Ishikawa (cell line): ENCODE measurements around the gene NF1.

Experiments used
- CEBPB ChIP-seq: IDR thresholded peaks from 2 replicates; pipeline ENCODE4 v1.6.1; 2012
- CREB1 ChIP-seq: IDR thresholded peaks from 2 replicates; pipeline ENCODE4 v1.6.1; 2012; ENCODE audit warnings: low read depth
- EGR1 ChIP-seq: IDR thresholded peaks from 2 replicates; pipeline ENCODE4 v1.6.1; 2012
- EP300 ChIP-seq: IDR thresholded peaks from 2 replicates; pipeline ENCODE4 v1.6.1; 2012; ENCODE audit warnings: borderline replicate concordance
- FOXM1 ChIP-seq: IDR thresholded peaks from 2 replicates; pipeline ENCODE4 v1.6.1; 2012; ENCODE audit warnings: low read depth, borderline replicate concordance
- NFIC ChIP-seq: IDR thresholded peaks from 2 replicates; pipeline ENCODE4 v1.6.1; 2012
- RAD21 ChIP-seq: IDR thresholded peaks from 2 replicates; pipeline ENCODE4 v1.6.1; 2012; ENCODE audit warnings: low read depth
- TAF1 ChIP-seq: IDR thresholded peaks from 2 replicates; pipeline ENCODE4 v1.6.1; 2012; ENCODE audit warnings: low read depth, mild to moderate bottlenecking
- TCF12 ChIP-seq: IDR thresholded peaks from 2 replicates; pipeline ENCODE4 v1.6.1; 2012; ENCODE audit warnings: low read depth
- TEAD4 ChIP-seq: IDR thresholded peaks from 2 replicates; pipeline ENCODE4 v1.6.1; 2012
- USF1 ChIP-seq: IDR thresholded peaks from 2 replicates; pipeline ENCODE4 v1.6.1; 2012
- YY1 ChIP-seq: IDR thresholded peaks from 2 replicates; pipeline ENCODE4 v1.6.1; 2012; ENCODE audit warnings: low read depth
- ZBTB7A ChIP-seq: IDR thresholded peaks from 2 replicates; pipeline ENCODE4 v1.6.1; 2012; ENCODE audit warnings: low read depth
- TF ChIP-seq, protein P1 (sequence below): IDR thresholded peaks from 2 replicates; pipeline ENCODE4 v1.6.1; 2012
- TF ChIP-seq, protein P2 (sequence below): IDR thresholded peaks from 2 replicates; pipeline ENCODE4 v1.6.1; 2012; ENCODE audit warnings: low read depth, mild to moderate bottlenecking

The NF1 gene

GRCh38 chr17:31279401-31279800 lies 184.6 kb downstream of the NF1 start:
- no peak for TF ChIP-seq NFIC
- TF ChIP-seq TCF12, result no peak
- TF ChIP-seq, protein P1, sequence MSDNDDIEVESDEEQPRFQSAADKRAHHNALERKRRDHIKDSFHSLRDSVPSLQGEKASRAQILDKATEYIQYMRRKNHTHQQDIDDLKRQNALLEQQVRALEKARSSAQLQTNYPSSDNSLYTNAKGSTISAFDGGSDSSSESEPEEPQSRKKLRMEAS, result no peak
- TF ChIP-seq, protein P2, sequence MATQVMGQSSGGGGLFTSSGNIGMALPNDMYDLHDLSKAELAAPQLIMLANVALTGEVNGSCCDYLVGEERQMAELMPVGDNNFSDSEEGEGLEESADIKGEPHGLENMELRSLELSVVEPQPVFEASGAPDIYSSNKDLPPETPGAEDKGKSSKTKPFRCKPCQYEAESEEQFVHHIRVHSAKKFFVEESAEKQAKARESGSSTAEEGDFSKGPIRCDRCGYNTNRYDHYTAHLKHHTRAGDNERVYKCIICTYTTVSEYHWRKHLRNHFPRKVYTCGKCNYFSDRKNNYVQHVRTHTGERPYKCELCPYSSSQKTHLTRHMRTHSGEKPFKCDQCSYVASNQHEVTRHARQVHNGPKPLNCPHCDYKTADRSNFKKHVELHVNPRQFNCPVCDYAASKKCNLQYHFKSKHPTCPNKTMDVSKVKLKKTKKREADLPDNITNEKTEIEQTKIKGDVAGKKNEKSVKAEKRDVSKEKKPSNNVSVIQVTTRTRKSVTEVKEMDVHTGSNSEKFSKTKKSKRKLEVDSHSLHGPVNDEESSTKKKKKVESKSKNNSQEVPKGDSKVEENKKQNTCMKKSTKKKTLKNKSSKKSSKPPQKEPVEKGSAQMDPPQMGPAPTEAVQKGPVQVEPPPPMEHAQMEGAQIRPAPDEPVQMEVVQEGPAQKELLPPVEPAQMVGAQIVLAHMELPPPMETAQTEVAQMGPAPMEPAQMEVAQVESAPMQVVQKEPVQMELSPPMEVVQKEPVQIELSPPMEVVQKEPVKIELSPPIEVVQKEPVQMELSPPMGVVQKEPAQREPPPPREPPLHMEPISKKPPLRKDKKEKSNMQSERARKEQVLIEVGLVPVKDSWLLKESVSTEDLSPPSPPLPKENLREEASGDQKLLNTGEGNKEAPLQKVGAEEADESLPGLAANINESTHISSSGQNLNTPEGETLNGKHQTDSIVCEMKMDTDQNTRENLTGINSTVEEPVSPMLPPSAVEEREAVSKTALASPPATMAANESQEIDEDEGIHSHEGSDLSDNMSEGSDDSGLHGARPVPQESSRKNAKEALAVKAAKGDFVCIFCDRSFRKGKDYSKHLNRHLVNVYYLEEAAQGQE, result no peak
- TF ChIP-seq RAD21, result no peak
- TF ChIP-seq USF1, result no peak
- no peak for TF ChIP-seq FOXM1
- TF ChIP-seq YY1, result no peak
- no peak for TF ChIP-seq ZBTB7A
- TF ChIP-seq EGR1, result no peak

- TF ChIP-seq NFIC (no peak), TEAD4 (no peak), YY1 (no peak), TCF12 (no peak), CREB1 (no peak), FOXM1 (no peak), EGR1 (no peak), RAD21 (no peak), USF1 (no peak)
- TF ChIP-seq, protein P2, result no peak
- TF ChIP-seq, protein P1, result no peak
Measured at GRCh38 chr17:31281061-31281460, 186.3 kb downstream of the NF1 start.

GRCh38 chr17:31283841-31284240 lies 189.1 kb downstream of the NF1 start:
- TF ChIP-seq CREB1 (no peak), RAD21 (no peak), TEAD4 (no peak), EGR1 (no peak), CEBPB (no peak), NFIC (no peak)

DNA sequence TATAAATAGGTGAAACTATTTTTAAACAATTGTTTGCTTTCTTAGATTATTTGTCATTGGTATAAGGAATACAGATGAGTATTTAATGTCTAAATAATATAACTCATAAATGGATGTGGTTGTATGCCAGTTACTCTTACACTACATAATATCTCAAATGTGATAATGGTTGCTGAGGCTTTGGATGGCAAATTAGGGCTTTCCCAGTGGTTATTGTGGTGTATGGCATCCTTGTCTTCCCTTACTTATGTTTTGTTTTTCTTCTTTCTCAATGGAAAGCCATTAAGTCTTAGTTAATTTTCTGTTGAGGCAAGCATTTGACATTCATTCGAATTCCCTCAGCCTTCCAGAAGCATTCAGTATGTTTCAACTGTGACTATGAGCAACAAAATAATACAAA lies 191.8 kb downstream of the NF1 start:
- TF ChIP-seq FOXM1 (no peak), RAD21 (no peak), TAF1 (no peak), ZBTB7A (no peak), TCF12 (no peak), EGR1 (no peak), CEBPB (no peak), USF1 (no peak), NFIC (no peak), EP300 (no peak), YY1 (no peak)
- TF ChIP-seq, protein P2, result no peak
- TF ChIP-seq, protein P1, result no peak

- TF ChIP-seq EGR1 (no peak), TAF1 (no peak), CREB1 (no peak), FOXM1 (no peak), EP300 (no peak), TCF12 (no peak), NFIC (no peak)
- TF ChIP-seq, protein P1, result no peak
Measured at GRCh38 chr17:31289790-31290189, 195.0 kb downstream of the NF1 start.
